ENCODE measurements around the gene PRSS21. TPM values are rescaled to one million over a fixed set of nuclear protein-coding genes. Genes with fewer than 3 reads are reported as not detected.

PRSS21 gene, protein sequence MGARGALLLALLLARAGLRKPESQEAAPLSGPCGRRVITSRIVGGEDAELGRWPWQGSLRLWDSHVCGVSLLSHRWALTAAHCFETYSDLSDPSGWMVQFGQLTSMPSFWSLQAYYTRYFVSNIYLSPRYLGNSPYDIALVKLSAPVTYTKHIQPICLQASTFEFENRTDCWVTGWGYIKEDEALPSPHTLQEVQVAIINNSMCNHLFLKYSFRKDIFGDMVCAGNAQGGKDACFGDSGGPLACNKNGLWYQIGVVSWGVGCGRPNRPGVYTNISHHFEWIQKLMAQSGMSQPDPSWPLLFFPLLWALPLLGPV
- 26.5 TPM for total RNA-seq
- long read RNA-seq, transcript PRSS21-201 (6 exons, 1,101 nt) = major isoform, 15 of 41 reads
- long read RNA-seq, partial matches to known transcripts = 12 of 41 reads
- long read RNA-seq, other reads (novel, unspliced or antisense) = 9 of 41 reads

- Histone ChIP-seq H3K36me3 (no peaks in the 10 kb centered on the region), H3K27ac (no peak within 1 kb of the TSS), H3K4me1 (no peaks in the 10 kb centered on the region), H3K9me3 (no peaks in the 10 kb centered on the region), H3K4me3 (peak within 1 kb of the TSS; percentile 19), H3K27me3 (ENCODE audit: low read depth) (peaks cover 33% of the 10 kb centered on the region)
- TF ChIP-seq CTCF (IDR thresholded peaks at IDR 0.05) = peak; percentile 13
- intact Hi-C loops (cut with DNase I) = no loop called here
- ATAC-seq (peak; percentile 4 to 48), DNase-seq (peak; percentile 44)
Measured at GRCh38 chr16:2816751-2817339, at the start of gene PRSS21. Gene PRSS21 (plus strand): TSS chr16:2817237. CDS start chr16:2817269, 32 bp downstream.

DNA sequence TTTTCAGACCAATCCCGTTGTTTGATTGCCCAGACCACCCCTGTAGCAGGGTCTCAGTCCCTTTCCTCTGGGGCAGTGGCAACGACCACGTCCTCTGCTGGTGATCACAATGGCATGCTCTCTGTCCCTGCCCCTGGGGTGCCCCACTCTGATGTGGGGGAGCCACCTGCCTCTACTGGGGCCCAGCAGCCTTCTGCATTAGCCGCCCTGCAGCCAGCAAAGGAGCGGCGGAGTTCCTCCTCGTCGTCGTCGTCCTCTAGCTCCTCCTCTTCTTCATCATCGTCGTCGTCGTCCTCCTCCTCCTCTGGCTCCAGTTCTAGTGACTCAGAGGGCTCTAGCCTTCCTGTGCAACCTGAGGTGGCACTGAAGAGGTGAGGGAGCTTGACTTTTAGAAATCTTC, 49.1 kb upstream of the PRSS21 start:
- intact Hi-C loops (cut with DNase I) = no loop called here
- no peak for TF ChIP-seq CTCF (IDR thresholded peaks at IDR 0.05)
- Histone ChIP-seq H3K4me3 (no peak overlapping the region), H3K9me3 (no peaks in the 10 kb centered on the region), H3K36me3 (peaks cover 97% of the 10 kb centered on the region), H3K4me1 (peaks cover 6% of the 10 kb centered on the region), H3K27me3 (ENCODE audit: low read depth) (no peaks in the 10 kb centered on the region), H3K27ac (no peak overlapping the region)
- peak; percentile 15 for DNase-seq
- no peak for ATAC-seq

- Histone ChIP-seq H3K4me3 (no peak overlapping the region), H3K27ac (no peak overlapping the region), H3K36me3 (peaks cover 97% of the 10 kb centered on the region), H3K27me3 (ENCODE audit: low read depth) (no peaks in the 10 kb centered on the region), H3K4me1 (peaks cover 6% of the 10 kb centered on the region), H3K9me3 (no peaks in the 10 kb centered on the region)
- TF ChIP-seq CTCF (IDR thresholded peaks at IDR 0.05) = no peak
- ATAC-seq (no peak), DNase-seq (peak; percentile 40)
- intact Hi-C loops (cut with DNase I) = no loop called here
Measured at GRCh38 chr16:2768403-2769089, 48.5 kb upstream of the PRSS21 start.

DNA sequence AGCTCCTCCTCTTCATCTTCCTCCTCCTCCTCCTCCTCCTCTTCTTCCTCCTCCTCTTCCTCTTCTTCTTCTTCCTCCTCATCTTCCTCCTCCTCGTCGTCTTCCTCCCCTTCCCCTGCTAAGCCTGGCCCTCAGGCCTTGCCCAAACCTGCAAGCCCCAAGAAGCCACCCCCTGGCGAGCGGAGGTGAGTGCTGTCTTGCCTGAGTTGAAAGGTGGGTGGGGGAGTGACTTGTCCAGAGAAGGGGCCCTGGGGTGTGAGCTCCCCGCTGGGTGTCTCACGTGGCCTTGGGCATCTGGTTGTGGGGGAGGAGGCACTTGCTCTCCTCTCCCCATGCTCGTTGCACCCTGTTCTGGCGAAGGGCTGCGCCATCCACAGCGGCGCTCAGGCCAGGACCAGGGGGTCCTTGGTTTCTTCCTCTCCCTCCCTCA, 47.9 kb upstream of the PRSS21 start:
- ATAC-seq (no peak), DNase-seq (peak; percentile 30)
- Histone ChIP-seq H3K27ac (no peak overlapping the region), H3K36me3 (peaks cover 97% of the 10 kb centered on the region), H3K27me3 (ENCODE audit: low read depth) (no peaks in the 10 kb centered on the region), H3K9me3 (no peaks in the 10 kb centered on the region), H3K4me1 (peaks cover 6% of the 10 kb centered on the region), H3K4me3 (no peak overlapping the region)
- intact Hi-C loops (cut with DNase I) = no loop called here
- TF ChIP-seq CTCF (IDR thresholded peaks at IDR 0.05) = no peak

- ATAC-seq = peak; percentile 55 to 80
- Histone ChIP-seq H3K9me3 (no peaks in the 10 kb centered on the region), H3K36me3 (peaks cover 97% of the 10 kb centered on the region), H3K4me1 (peaks cover 6% of the 10 kb centered on the region), H3K27ac (no peak overlapping the region), H3K27me3 (ENCODE audit: low read depth) (no peaks in the 10 kb centered on the region), H3K4me3 (no peak overlapping the region)
- DNase-seq = peak; percentile 64
- intact Hi-C loops (cut with DNase I) = no loop called here
- TF ChIP-seq CTCF (IDR thresholded peaks at IDR 0.05) = no peak
Measured at GRCh38 chr16:2769675-2770056, 47.4 kb upstream of the PRSS21 start.
